Measurements from ENCODE around the gene DHCR24. TPM values are rescaled to one million over a fixed set of nuclear protein-coding genes. Genes with fewer than 3 reads are reported as not detected.

DHCR24 gene
- total and polyA plus RNA-seq, 2 of the 13 experiments (the other 11 are each of a cell fraction or from before 2014, with no cell fraction given), result 374 to 448 TPM

DNA sequence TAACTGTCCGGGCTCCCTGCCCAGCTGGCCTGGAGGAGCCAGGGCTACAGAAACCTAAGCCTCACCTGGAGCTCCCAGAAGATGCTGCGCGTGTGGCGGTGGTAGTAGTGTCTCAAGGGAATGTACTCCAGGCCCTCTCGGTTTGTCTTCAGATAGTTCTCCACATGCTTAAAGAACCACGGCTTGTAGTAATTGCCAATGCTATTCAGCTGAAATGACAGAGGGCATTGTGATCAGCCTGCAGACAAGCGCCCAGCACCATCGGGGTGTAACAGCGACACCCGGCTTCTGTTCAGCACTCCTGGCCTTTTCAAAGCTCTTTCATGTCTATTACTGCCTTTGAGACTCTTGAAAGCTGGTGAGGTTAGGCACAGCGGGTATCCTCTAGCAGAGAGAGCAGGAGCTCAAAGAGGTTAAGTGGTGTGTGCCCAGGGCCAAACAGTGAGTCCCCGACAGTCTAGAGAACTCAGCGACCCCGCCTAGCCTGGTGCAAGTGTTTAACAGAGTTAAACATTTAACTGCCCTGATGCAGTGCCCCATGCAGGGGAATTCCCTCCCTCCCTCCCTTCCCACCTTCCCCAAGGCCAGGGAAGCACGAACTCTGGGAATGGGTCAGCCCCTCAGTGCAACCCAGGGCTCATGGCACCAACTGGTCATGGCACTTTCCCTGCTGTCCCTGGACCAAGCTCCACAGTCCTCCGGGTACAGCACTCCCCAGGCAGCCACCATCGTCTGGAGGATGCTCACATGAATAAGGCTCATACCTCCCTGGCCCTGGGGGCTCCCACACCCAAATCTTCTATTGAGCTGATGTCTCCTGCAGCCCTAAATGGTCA lies 21.5 kb downstream of the DHCR24 start (continued):
- no peak for TF ChIP-seq KLF13 (CRISPR knock-in tag; IDR thresholded peaks at IDR 0.05)
- TF ChIP-seq BCL6 (CRISPR knock-in tag; IDR thresholded peaks at IDR 0.05), result peak; percentile 88
- TF ChIP-seq NPAS2 (CRISPR knock-in tag; IDR thresholded peaks at IDR 0.05; ENCODE audit: borderline replicate concordance), result no peak
- no peak for TF ChIP-seq SIN3B (IDR thresholded peaks at IDR 0.05; ENCODE audit: low read length)
- TF ChIP-seq, protein P1, sequence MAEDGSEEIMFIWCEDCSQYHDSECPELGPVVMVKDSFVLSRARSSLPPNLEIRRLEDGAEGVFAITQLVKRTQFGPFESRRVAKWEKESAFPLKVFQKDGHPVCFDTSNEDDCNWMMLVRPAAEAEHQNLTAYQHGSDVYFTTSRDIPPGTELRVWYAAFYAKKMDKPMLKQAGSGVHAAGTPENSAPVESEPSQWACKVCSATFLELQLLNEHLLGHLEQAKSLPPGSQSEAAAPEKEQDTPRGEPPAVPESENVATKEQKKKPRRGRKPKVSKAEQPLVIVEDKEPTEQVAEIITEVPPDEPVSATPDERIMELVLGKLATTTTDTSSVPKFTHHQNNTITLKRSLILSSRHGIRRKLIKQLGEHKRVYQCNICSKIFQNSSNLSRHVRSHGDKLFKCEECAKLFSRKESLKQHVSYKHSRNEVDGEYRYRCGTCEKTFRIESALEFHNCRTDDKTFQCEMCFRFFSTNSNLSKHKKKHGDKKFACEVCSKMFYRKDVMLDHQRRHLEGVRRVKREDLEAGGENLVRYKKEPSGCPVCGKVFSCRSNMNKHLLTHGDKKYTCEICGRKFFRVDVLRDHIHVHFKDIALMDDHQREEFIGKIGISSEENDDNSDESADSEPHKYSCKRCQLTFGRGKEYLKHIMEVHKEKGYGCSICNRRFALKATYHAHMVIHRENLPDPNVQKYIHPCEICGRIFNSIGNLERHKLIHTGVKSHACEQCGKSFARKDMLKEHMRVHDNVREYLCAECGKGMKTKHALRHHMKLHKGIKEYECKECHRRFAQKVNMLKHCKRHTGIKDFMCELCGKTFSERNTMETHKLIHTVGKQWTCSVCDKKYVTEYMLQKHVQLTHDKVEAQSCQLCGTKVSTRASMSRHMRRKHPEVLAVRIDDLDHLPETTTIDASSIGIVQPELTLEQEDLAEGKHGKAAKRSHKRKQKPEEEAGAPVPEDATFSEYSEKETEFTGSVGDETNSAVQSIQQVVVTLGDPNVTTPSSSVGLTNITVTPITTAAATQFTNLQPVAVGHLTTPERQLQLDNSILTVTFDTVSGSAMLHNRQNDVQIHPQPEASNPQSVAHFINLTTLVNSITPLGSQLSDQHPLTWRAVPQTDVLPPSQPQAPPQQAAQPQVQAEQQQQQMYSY (CRISPR knock-in tag; IDR thresholded peaks at IDR 0.05), result no peak
- TF ChIP-seq MXD4 (CRISPR knock-in tag; IDR thresholded peaks at IDR 0.05), result 0 out of 2 replicates have a peak, but pooled peaks have one; percentile 15
- peak; percentile 41; the same call in 1 of the 2 replicates for TF ChIP-seq ZNF761 (CRISPR knock-in tag; conservative IDR thresholded peaks at IDR 0.05)
- peak; percentile 95 for TF ChIP-seq HIVEP1 (CRISPR knock-in tag; IDR thresholded peaks at IDR 0.05)
- no peak for TF ChIP-seq ATRX (CRISPR knock-in tag; IDR thresholded peaks at IDR 0.05; ENCODE audit: borderline replicate concordance)
- peak; percentile 61; the same call in 1 of the 2 replicates for TF ChIP-seq ZNF747 (CRISPR knock-in tag; IDR thresholded peaks at IDR 0.05; ENCODE audit: borderline replicate concordance)
- TF ChIP-seq CREB1 (IDR thresholded peaks at IDR 0.05), result no peak
- TF ChIP-seq CREB1 (CRISPR knock-in tag; IDR thresholded peaks at IDR 0.05), result peak; percentile 40
- peak; percentile 93 for TF ChIP-seq SALL1 (CRISPR knock-in tag; IDR thresholded peaks at IDR 0.05)
- TF ChIP-seq KLF11 (CRISPR knock-in tag; IDR thresholded peaks at IDR 0.05), result no peak
- TF ChIP-seq, protein P2, sequence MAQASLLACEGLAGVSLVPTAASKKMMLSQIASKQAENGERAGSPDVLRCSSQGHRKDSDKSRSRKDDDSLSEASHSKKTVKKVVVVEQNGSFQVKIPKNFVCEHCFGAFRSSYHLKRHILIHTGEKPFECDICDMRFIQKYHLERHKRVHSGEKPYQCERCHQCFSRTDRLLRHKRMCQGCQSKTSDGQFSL (CRISPR knock-in tag; IDR thresholded peaks at IDR 0.05), result no peak
- TF ChIP-seq, protein P3, sequence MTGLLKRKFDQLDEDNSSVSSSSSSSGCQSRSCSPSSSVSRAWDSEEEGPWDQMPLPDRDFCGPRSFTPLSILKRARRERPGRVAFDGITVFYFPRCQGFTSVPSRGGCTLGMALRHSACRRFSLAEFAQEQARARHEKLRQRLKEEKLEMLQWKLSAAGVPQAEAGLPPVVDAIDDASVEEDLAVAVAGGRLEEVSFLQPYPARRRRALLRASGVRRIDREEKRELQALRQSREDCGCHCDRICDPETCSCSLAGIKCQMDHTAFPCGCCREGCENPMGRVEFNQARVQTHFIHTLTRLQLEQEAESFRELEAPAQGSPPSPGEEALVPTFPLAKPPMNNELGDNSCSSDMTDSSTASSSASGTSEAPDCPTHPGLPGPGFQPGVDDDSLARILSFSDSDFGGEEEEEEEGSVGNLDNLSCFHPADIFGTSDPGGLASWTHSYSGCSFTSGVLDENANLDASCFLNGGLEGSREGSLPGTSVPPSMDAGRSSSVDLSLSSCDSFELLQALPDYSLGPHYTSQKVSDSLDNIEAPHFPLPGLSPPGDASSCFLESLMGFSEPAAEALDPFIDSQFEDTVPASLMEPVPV (CRISPR knock-in tag; IDR thresholded peaks at IDR 0.05), result peak; percentile 73; the same call in 1 of the 2 replicates
- TF ChIP-seq POLR2A (IDR thresholded peaks at IDR 0.05; ENCODE audit: insufficient read depth in 1 of 2, low read depth in 2 of 2, low read length in 2 of 2), result peak; percentile 56 to 57
- TF ChIP-seq MAFF (IDR thresholded peaks at IDR 0.05; ENCODE audit: low read depth, low read length), result no peak
- peak; percentile 40; the same call in 1 of the 2 replicates for TF ChIP-seq ZNF124 (CRISPR knock-in tag; IDR thresholded peaks at IDR 0.05)
- TF ChIP-seq CCDC6 (CRISPR knock-in tag; IDR thresholded peaks at IDR 0.05), result no peak
- TF ChIP-seq U2AF1 (optimal IDR thresholded peaks at IDR 0.05; ENCODE audit: low read depth, low read length), result no peak
- TF ChIP-seq, protein P4, sequence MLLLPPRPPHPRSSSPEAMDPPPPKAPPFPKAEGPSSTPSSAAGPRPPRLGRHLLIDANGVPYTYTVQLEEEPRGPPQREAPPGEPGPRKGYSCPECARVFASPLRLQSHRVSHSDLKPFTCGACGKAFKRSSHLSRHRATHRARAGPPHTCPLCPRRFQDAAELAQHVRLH (CRISPR knock-in tag; IDR thresholded peaks at IDR 0.05; ENCODE audit: borderline replicate concordance, low read depth), result peak; percentile 61; the same call in 1 of the 2 replicates
- TF ChIP-seq, protein P5, sequence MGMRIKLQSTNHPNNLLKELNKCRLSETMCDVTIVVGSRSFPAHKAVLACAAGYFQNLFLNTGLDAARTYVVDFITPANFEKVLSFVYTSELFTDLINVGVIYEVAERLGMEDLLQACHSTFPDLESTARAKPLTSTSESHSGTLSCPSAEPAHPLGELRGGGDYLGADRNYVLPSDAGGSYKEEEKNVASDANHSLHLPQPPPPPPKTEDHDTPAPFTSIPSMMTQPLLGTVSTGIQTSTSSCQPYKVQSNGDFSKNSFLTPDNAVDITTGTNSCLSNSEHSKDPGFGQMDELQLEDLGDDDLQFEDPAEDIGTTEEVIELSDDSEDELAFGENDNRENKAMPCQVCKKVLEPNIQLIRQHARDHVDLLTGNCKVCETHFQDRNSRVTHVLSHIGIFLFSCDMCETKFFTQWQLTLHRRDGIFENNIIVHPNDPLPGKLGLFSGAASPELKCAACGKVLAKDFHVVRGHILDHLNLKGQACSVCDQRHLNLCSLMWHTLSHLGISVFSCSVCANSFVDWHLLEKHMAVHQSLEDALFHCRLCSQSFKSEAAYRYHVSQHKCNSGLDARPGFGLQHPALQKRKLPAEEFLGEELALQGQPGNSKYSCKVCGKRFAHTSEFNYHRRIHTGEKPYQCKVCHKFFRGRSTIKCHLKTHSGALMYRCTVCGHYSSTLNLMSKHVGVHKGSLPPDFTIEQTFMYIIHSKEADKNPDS (CRISPR knock-in tag; IDR thresholded peaks at IDR 0.05), result no peak

All from HepG2 (cell line).